Sigmoid colon (tissue), 7 donors: ENCODE results near the gene KCNK18. TPM values are rescaled to one million over a fixed set of nuclear protein-coding genes. Genes with fewer than 3 reads are reported as not detected.

ENCODE experiments used
- DNase-seq: peaks from one replicate; pipeline ENCODE4 v3.0.0-alpha.2; 2019
- H3K27ac ChIP-seq, 4 donors: fragments of 200-600 bp; sonication (generic); one replicate each; pipeline ENCODE4 v1.5.1; 2016 to 2019; ENCODE audit warnings: mild to moderate bottlenecking in 1 of 4
- H3K27me3 ChIP-seq, 3 donors: fragments of 200-600 bp; sonication (generic); one replicate each; pipeline ENCODE4 v1.5.1; 2019; ENCODE audit warnings: mild to moderate bottlenecking in 1 of 3
- H3K36me3 ChIP-seq, 4 donors: fragments of 200-600 bp; sonication (generic); one replicate each; pipeline ENCODE4 v1.5.1; 2016 to 2019
- H3K4me1 ChIP-seq, 4 donors: fragments of 200-600 bp; sonication (generic); one replicate each; pipeline ENCODE4 v1.5.1; 2017 to 2019
- H3K4me3 ChIP-seq, 4 donors: fragments of 200-600 bp; sonication (generic); one replicate each; pipeline ENCODE4 v1.5.1; 2017 to 2019; ENCODE audit warnings: mild to moderate bottlenecking in 2 of 4, moderate library complexity in 1 of 4
- H3K9me3 ChIP-seq, 4 donors: fragments of 200-600 bp in 3 of 4; sonication (generic) in 3 of 4; one replicate each; pipeline versions ENCODE4 v1.5.1 to v1.6.1; 2013 to 2019
- EP300 ChIP-seq, 4 donors: sonication (generic); formaldehyde crosslinking; IDR thresholded peaks; one replicate each; pipeline ENCODE4 v1.6.1; 2017; ENCODE audit warnings: antibody characterized with exemption in 4 of 4
- POLR2A ChIP-seq, 2 donors: fragments of 450-650 bp; IDR thresholded peaks; one replicate each; pipeline ENCODE4 v1.6.1; 2016; ENCODE audit warnings: antibody characterized with exemption in 2 of 2, mild to moderate bottlenecking in 2 of 2, moderate library complexity in 2 of 2
- POLR2AphosphoS5 ChIP-seq, 4 donors: sonication (generic); formaldehyde crosslinking; IDR thresholded peaks; one replicate each; pipeline ENCODE4 v1.6.1; 2017; ENCODE audit warnings: antibody characterized with exemption in 4 of 4
- WGBS, 2 donors: extraction: QIAGEN DNeasy Blood & Tissue Kit; methylation state at CpG; one replicate each; pipeline ENCODE4 v1.1.7; 2013; 5-methylcytosine and 5-hydroxymethylcytosine counted together
- intact Hi-C: fragments of 100-400 bp; cut with DNase I; formaldehyde crosslinking; loops from one replicate; pipeline ENCODE4 v1.15.1; 2023
- polyA plus RNA-seq, 3 donors: library from polyadenylated mRNA; stranded (reverse); fragments of 200-250 nt; gene quantifications; one replicate each; pipeline ENCODE4 v1.2.3, GENCODE V29; 2013
- total RNA-seq, 4 donors: library from RNA; depleted of rRNA; stranded (reverse); fragments of >200 nt; gene quantifications; one replicate each; pipeline ENCODE4 v1.1.0, GENCODE V29; 2016
- TF ChIP-seq, protein P1 (sequence below), 4 experiments: fragments of 450-650 bp in 3 of 4; fragments of 200-600 bp in 1 of 4; IDR thresholded peaks; one replicate each; pipeline ENCODE4 v1.5.1; 2016 to 2019; ENCODE audit warnings: antibody characterized with exemption in 4 of 4, mild to moderate bottlenecking in 3 of 4, moderate library complexity in 2 of 4
- donor health status: healthy with polysubstance abuse.
- donor health status: Bipolar disorder and iron deficiency.
- donor health status: healthy.

The KCNK18 gene
- total and polyA plus RNA-seq, 7 donors: not detected

DNA sequence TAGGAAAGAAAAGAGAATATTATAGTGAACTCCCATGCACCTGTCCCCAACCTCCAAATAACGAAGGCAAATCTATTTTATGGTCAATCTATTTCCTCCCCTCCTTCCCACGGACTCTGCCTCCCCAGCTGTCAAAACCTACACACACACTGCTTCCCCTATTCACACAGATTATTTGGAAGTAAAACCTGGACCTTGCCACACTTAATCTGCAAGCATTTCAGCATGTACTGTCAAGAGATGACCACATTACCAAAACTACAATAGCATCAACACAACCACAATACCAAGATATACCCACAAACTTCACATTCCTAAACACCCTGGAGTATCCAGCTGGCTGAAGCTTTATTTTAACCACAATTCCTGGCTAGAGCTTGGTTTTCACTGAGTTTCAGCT lies 27.8 kb upstream of the KCNK18 start:
- TF ChIP-seq POLR2A (IDR thresholded peaks at IDR 0.05) (no peak), EP300 (IDR thresholded peaks at IDR 0.05) (no peak), POLR2AphosphoS5 (IDR thresholded peaks at IDR 0.05) (no peak)
- TF ChIP-seq, protein P1, sequence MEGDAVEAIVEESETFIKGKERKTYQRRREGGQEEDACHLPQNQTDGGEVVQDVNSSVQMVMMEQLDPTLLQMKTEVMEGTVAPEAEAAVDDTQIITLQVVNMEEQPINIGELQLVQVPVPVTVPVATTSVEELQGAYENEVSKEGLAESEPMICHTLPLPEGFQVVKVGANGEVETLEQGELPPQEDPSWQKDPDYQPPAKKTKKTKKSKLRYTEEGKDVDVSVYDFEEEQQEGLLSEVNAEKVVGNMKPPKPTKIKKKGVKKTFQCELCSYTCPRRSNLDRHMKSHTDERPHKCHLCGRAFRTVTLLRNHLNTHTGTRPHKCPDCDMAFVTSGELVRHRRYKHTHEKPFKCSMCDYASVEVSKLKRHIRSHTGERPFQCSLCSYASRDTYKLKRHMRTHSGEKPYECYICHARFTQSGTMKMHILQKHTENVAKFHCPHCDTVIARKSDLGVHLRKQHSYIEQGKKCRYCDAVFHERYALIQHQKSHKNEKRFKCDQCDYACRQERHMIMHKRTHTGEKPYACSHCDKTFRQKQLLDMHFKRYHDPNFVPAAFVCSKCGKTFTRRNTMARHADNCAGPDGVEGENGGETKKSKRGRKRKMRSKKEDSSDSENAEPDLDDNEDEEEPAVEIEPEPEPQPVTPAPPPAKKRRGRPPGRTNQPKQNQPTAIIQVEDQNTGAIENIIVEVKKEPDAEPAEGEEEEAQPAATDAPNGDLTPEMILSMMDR (IDR thresholded peaks at IDR 0.05): no peak
- no peak for DNase-seq
- Histone ChIP-seq H3K4me3 (no peak overlapping the region), H3K9me3 (no peaks in the 10 kb centered on the region), H3K27ac (no peak overlapping the region), H3K27me3 (peaks cover 44 to 100% (median 83%) of the 10 kb centered on the region in 3 donors), H3K4me1 (peaks cover 0 to 39% (median 27%) of the 10 kb centered on the region in 4 donors), H3K36me3 (no peaks in the 10 kb centered on the region)
- intact Hi-C loops: loop anchor here (5.0 kb wide), 1 partner anchor 487 kb away; no protein-coding TSS in a partner anchor
- 6 to 13% methylated on average over 2 of the region's 2 CpGs for WGBS, 2 donors

DNA sequence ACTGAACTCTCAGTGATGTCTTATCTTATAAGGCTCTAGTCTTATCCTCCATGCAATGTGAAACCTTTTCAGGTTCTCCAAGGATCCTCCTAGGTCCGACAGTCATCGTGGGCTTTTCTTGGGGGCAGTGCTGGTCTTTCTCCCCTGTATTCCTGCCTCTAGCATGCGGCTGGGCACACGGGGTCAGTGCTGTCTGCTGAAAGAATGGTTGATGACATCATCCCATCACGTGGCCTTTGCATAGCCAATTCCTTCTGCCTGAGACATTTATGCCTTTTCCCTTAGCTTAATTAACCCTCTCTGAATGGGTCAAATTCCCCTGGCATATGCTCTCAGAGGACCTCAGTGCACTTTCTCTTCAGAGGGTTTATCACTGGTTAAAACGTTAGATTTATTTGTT lies 27.0 kb upstream of the KCNK18 start:
- peaks cover 38 to 99% (median 79%) of the 10 kb centered on the region in 3 donors for H3K27me3 ChIP-seq
- 17 to 19% methylated on average over 6 of the region's 6 CpGs for WGBS, 2 donors
- H3K9me3 ChIP-seq: no peaks in the 10 kb centered on the region
- DNase-seq: no peak
- no peak overlapping the region for H3K27ac ChIP-seq
- no peak overlapping the region for H3K4me3 ChIP-seq
- no peaks in the 10 kb centered on the region for H3K36me3 ChIP-seq
- H3K4me1 ChIP-seq: peaks cover 0 to 36% (median 27%) of the 10 kb centered on the region in 4 donors
- TF ChIP-seq, protein P1 (IDR thresholded peaks at IDR 0.05): no peak
- TF ChIP-seq POLR2AphosphoS5 (IDR thresholded peaks at IDR 0.05): no peak
- TF ChIP-seq POLR2A (IDR thresholded peaks at IDR 0.05): no peak
- no peak for TF ChIP-seq EP300 (IDR thresholded peaks at IDR 0.05)
- intact Hi-C loops: no loop called here

DNA sequence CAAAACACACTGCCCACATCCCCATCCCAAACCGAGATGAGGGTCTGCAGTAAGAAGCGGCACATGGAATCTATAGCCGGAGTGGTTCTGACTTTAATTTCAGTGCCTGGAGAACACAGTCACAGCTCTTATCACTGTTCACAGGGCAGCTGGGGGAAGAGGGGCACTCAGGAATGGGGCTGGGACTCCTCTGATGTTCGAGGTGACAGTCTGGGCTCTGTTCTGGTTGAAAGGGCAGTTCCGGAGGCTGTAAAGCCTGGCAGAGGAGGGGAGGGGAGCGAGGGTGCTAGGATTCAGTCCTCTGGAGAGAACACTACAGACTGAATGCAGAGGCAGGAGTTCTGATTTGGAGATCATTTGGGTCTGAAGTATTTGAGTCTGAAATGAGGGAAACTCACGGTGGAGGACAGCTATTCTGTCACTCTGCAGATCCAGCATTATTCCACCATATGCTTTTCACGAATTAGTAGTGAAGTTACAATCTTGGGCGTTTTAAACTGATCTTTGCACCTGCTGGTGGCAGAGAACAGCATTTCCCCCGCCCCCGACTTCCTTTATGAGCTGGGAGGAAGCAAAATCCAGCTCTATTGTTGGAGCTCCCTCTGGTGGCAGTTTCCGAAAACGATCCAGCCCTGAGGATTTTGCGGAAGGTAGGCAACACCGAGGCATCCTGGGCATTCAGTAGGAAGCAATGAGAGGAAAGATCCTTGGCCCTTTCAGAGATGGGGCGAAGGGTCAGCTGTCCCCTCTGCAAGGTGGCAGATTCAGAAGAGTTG lies 22.7 kb upstream of the KCNK18 start:
- H3K27me3 ChIP-seq: peaks cover 0 to 61% (median 39%) of the 10 kb centered on the region in 3 donors
- H3K27ac ChIP-seq: no peak overlapping the region
- H3K4me1 ChIP-seq: peaks cover 0 to 13% (median 11%) of the 10 kb centered on the region in 4 donors
- no peaks in the 10 kb centered on the region for H3K9me3 ChIP-seq
- intact Hi-C loops: loop anchor here (1.0 kb wide), 1 partner anchor 377 kb away; no protein-coding TSS in a partner anchor
- WGBS, 2 donors: 3 to 6% methylated on average over 16 of the region's 16 CpGs
- no peaks in the 10 kb centered on the region for H3K36me3 ChIP-seq
- DNase-seq: peak; percentile 81
- peak overlapping the region; percentile 19 to 39 (median 36) for H3K4me3 ChIP-seq
- TF ChIP-seq, protein P1 (IDR thresholded peaks at IDR 0.05): peak in 3 of 4 experiments; percentile 62 to 80 (median 72)
- TF ChIP-seq EP300 (IDR thresholded peaks at IDR 0.05): no peak

DNA sequence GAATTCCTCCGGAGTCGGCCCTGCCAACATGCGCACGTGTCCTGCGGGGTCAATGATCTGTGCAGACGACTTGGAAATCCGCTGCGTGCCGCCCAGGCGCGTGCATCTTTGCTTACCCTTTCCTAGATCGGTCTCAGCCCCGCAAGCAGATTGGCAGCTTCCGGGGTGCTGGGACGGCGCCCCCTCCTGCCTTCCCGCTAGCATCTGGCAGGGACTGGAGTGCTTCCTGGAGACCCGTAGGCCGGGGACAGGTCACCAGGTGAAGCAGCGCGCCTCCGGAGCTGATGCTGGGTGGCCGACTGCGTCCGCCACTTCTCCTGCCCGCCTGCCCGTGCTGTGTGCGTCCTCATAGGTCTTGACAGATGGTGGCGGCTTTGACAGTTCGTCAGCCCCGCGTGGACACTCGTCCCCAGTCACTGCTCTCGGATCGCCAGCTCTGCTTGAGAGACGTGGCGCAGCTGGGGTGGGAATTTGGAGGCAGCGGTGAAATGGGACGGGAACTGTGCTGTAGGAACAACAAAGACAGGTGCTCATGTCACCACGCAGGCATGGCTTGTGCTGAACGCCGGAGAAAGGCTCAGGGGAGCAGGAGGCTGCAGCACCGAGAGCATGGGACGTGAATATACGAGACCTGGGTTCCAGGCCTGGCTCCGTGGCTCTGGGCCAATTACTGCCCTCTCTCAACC lies 21.9 kb upstream of the KCNK18 start:
- intact Hi-C loops: loop anchor here (1.0 kb wide), 1 partner anchor 378 kb away; no protein-coding TSS in a partner anchor
- Histone ChIP-seq H3K4me3 (peak overlapping the region; percentile 19 to 39 (median 36)), H3K4me1 (peaks cover 0 to 13% (median 11%) of the 10 kb centered on the region in 4 donors), H3K36me3 (no peaks in the 10 kb centered on the region), H3K27me3 (peaks cover 0 to 53% (median 31%) of the 10 kb centered on the region in 3 donors), H3K27ac (no peak overlapping the region), H3K9me3 (no peaks in the 10 kb centered on the region)
- no peak for DNase-seq
- TF ChIP-seq POLR2AphosphoS5 (IDR thresholded peaks at IDR 0.05) (no peak), POLR2A (IDR thresholded peaks at IDR 0.05) (no peak), EP300 (IDR thresholded peaks at IDR 0.05) (no peak)
- TF ChIP-seq, protein P1 (IDR thresholded peaks at IDR 0.05): no peak
- 1% methylated on average over 46 of the region's 46 CpGs for WGBS, 2 donors
